Measurements from ENCODE around the gene CTU2. TPM values are rescaled to one million over a fixed set of nuclear protein-coding genes. Genes with fewer than 3 reads are reported as not detected.

CTU2 gene
- polyA plus RNA-seq, 1 experiment: 16.9 TPM

GRCh38 chr16:88741368-88741767 lies 35.1 kb downstream of the CTU2 start:
- H3K4me3 ChIP-seq (ENCODE audit: low read depth, low read length): no peak overlapping the region
- no peaks in the 10 kb centered on the region for H3K27me3 ChIP-seq (ENCODE audit: control insufficient read depth, insufficient read depth, low read length)
- TF ChIP-seq CTCF (IDR thresholded peaks at IDR 0.05; ENCODE audit: insufficient read depth, low read depth, low read length): no peak
- peaks cover 31% of the 10 kb centered on the region for H3K36me3 ChIP-seq (ENCODE audit: control insufficient read depth, insufficient read depth, low read length)
- ChIA-PET CTCF (interaction anchor here (1.5 to 10.9 kb wide), 2 partner anchors 40 to 116 kb away, joined by 3 to 111 read pairs; partner anchors contain the start of gene PIEZO1), POLR2A (no interaction called here)
- DNase-seq (ENCODE audit: low read depth): no peak

GRCh38 chr16:88742896-88743605 lies 36.7 kb downstream of the CTU2 start:
- ChIA-PET POLR2A (no interaction called here), CTCF (interaction anchor here (0.6 to 10.9 kb wide), 18 partner anchors 9 to 425 kb away, joined by 3 to 111 read pairs (median 4); partner anchors contain the start of genes APRT and PIEZO1)
- TF ChIP-seq CTCF (IDR thresholded peaks at IDR 0.05; ENCODE audit: insufficient read depth, low read depth, low read length): no peak
- no peaks in the 10 kb centered on the region for H3K27me3 ChIP-seq (ENCODE audit: control insufficient read depth, insufficient read depth, low read length)
- H3K36me3 ChIP-seq (ENCODE audit: control insufficient read depth, insufficient read depth, low read length): peaks cover 23% of the 10 kb centered on the region
- no peak overlapping the region for H3K4me3 ChIP-seq (ENCODE audit: low read depth, low read length)
- no peak for DNase-seq (ENCODE audit: low read depth)

- TF ChIP-seq CTCF (IDR thresholded peaks at IDR 0.05; ENCODE audit: insufficient read depth, low read depth, low read length): peak; percentile 91
- DNase-seq (ENCODE audit: low read depth): no peak
- peaks cover 23% of the 10 kb centered on the region for H3K36me3 ChIP-seq (ENCODE audit: control insufficient read depth, insufficient read depth, low read length)
- ChIA-PET POLR2A (no interaction called here), CTCF (interaction anchor here (0.6 to 10.9 kb wide), 18 partner anchors 9 to 424 kb away, joined by 3 to 111 read pairs (median 4); partner anchors contain the start of genes APRT and PIEZO1)
- H3K27me3 ChIP-seq (ENCODE audit: control insufficient read depth, insufficient read depth, low read length): no peaks in the 10 kb centered on the region
- H3K4me3 ChIP-seq (ENCODE audit: low read depth, low read length): no peak overlapping the region
Observed at GRCh38 chr16:88743693-88744576, 37.6 kb downstream of the CTU2 start.

GRCh38 chr16:88744577-88745521 lies 38.5 kb downstream of the CTU2 start:
- POLR2A ChIA-PET: no interaction called here
- Histone ChIP-seq H3K36me3 (ENCODE audit: control insufficient read depth, insufficient read depth, low read length) (peaks cover 23% of the 10 kb centered on the region), H3K27me3 (ENCODE audit: control insufficient read depth, insufficient read depth, low read length) (no peaks in the 10 kb centered on the region), H3K4me3 (ENCODE audit: low read depth, low read length) (no peak overlapping the region)
- DNase-seq (ENCODE audit: low read depth): no peak
- TF ChIP-seq CTCF (IDR thresholded peaks at IDR 0.05; ENCODE audit: insufficient read depth, low read depth, low read length): no peak
- CTCF ChIA-PET: interaction anchor here (0.7 to 10.9 kb wide), 9 partner anchors 9 to 496 kb away, joined by 3 to 111 read pairs (median 5); partner anchors contain the start of gene PIEZO1

Data from BJ (cell line).